Measurements from ENCODE around the gene DGCR8.

The DGCR8 gene

DNA sequence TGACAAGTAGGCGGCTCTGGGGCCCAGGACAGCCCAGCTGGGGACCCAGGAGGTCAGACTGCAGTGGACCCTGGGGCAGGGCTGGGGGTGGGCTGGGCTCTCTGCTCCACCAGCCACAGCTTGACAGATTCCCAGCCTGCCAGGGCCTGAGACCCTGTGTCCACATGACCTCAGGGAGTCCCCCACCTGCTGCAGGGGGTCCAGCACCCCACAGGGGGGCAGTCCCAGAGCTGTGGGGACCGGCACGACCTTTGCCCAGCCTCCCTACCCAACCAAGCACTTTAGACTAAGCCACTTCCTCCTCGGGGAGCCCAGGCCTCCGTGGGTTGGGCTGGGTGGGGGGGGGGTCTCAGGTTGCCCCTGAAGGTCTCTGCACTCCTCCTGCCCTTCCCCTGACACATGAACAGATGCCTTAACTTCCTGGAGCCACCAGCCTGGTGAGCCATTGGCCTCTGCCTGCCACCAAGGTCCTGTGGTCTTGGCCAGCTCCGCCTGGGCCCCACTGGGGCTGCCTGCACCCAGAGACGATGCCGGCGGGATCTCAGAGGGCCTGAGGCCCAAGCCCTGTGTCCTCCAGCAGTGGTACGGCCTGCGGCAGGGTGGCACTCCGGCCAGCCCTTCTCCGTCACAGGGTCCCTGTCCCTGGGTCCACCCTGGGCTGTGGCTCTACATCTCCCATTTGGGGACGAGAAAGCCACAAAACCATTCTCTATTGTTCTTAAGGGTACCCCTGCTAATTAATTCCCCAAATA lies 67.4 kb downstream of the DGCR8 start:
- TF ChIP-seq, protein P1, sequence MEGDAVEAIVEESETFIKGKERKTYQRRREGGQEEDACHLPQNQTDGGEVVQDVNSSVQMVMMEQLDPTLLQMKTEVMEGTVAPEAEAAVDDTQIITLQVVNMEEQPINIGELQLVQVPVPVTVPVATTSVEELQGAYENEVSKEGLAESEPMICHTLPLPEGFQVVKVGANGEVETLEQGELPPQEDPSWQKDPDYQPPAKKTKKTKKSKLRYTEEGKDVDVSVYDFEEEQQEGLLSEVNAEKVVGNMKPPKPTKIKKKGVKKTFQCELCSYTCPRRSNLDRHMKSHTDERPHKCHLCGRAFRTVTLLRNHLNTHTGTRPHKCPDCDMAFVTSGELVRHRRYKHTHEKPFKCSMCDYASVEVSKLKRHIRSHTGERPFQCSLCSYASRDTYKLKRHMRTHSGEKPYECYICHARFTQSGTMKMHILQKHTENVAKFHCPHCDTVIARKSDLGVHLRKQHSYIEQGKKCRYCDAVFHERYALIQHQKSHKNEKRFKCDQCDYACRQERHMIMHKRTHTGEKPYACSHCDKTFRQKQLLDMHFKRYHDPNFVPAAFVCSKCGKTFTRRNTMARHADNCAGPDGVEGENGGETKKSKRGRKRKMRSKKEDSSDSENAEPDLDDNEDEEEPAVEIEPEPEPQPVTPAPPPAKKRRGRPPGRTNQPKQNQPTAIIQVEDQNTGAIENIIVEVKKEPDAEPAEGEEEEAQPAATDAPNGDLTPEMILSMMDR (IDR thresholded peaks at IDR 0.05; ENCODE audit: low read depth, low read length) = no peak
- no peak for DNase-seq (ENCODE audit: low read depth in 2 of 2)
- no peak overlapping the region for H3K4me3 ChIP-seq (replicated peaks in 1 of 2; ENCODE audit: low read depth in 2 of 2, low read length in 2 of 2)

DNA sequence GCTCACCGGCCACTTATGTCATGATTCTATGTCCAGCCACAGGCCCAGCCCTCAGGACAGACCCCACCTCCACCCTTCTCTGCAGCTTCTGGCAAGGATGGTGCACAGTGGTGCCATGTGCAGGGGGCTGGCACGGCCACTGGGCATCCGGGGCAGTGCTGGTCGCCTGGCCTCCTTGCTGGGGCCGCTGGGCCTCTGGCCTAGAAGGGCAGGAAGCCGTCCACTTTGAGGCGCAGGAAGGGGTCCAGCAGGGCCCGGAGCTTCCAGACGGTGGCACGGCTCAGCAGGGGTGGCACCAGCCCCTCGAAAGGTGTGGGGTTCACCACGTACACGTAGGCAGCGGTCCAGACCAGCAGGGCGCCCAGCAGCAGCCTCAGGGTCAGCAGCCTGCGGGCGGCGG lies 68.4 kb downstream of the DGCR8 start:
- no peak for DNase-seq (ENCODE audit: low read depth in 2 of 2)
- TF ChIP-seq, protein P1 (IDR thresholded peaks at IDR 0.05; ENCODE audit: low read depth, low read length) = no peak

DNA sequence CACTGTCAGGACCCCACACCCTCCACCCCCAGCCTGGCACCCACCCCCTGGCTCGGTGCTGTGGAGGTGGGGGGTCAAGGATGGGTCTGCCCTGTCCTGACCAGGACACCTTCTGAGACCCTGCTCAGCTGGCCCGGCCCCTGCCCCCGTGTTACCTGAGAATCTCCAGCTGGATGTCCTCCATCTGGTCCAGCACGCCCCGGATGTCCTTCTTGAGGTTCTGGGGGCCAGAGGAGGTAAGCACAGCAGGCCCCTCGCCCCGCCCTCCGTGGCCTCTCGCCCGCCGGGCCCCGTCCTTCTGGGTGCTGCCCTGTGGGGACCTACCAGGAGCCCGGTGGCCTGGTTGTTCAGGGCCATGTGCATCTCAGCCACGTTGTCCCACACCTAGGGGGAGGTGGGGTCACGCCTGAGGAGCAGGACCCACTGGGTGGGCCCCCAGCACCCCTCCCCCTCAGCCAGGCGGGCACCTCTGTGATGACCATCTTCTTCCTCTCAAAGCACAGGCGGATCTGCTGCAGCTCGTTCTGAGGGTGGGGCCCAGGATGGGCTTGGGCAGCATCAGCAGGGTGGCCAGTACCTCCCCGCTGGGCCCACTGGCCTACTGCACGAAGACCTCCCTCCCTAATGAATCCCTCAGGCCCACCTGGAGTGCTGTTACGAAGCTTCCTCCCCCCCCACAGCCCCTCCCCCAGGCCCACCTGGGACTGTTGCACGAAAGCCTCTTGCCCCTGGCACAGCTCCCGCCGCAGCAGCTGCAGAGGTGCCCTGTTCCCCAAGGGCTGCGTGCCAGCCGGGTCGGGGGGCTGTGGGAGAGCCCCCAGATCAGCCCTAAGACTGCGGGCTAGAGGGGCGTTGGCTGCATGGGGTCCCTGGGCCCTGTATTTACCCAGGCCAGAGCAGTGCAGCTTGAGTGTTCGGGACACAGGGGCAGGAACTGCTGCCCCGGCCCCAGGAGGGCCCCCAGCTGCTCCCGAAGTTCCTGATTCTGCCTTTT lies 69.5 kb downstream of the DGCR8 start:
- TF ChIP-seq, protein P1 (IDR thresholded peaks at IDR 0.05; ENCODE audit: low read depth, low read length) = no peak
- no peak overlapping the region for H3K4me3 ChIP-seq (replicated peaks in 1 of 2; ENCODE audit: low read depth in 2 of 2, low read length in 2 of 2)
- no peak for DNase-seq (ENCODE audit: low read depth in 2 of 2)

More for the DNA sequence above, 68.4 kb downstream of the DGCR8 start:
- no peak overlapping the region for H3K4me3 ChIP-seq (replicated peaks in 1 of 2; ENCODE audit: low read depth in 2 of 2, low read length in 2 of 2)

DNA sequence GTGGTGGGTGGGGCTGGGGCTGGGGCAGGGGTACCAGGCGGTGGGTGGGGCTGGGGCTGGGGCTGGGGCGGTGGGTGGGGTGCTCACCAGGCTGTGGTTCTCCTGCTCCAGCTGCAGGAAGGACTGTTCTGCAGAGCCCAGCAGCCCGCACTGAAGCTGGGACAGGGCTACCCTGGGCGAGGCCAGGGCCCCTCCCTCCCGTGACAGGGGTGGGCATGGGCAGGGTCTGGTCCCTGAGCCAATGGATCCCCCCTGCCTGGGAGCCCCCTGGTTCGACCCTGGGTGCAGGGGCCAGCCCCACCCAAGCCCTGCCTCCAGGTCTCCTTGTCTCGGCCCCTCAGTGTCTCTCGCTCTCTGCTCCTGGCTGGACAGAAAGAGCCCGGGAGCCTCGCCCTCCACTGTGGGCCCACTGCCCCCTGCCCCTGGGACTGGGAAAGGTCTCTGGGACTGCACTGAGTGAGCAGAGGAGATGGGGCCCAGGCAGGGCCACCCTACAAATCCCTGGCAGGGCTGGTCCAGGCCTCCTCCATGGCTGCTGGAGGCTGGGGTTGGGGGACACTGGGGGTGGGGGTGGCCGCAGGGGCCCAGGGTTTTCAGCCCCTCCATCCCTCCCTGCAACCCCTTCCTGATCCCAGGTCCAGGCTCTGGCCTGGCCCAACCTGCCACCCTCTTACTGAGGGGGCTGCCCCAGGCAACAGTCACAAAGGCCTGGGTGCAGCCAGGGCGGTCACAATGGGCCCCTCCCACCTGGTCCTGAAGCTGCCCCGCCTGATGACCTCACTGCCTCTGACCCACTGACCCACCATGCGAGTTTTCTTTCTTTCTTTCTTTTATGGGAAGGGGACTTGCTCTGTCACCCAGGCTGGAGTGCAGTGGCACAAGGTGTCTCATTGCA lies 70.6 kb downstream of the DGCR8 start, which contains the start of gene CCDC188:
TSS of gene CCDC188 (minus strand) at position 675 of the 895 bp plus-strand sequence. CDS start at position 606, 69 bp downstream.
- H3K4me3 ChIP-seq (replicated peaks in 1 of 2; ENCODE audit: low read depth in 2 of 2, low read length in 2 of 2) = no peak within 1 kb of the TSS
- TF ChIP-seq, protein P1 (IDR thresholded peaks at IDR 0.05; ENCODE audit: low read depth, low read length) = no peak
- DNase-seq (ENCODE audit: low read depth in 2 of 2) = no peak

DNA sequence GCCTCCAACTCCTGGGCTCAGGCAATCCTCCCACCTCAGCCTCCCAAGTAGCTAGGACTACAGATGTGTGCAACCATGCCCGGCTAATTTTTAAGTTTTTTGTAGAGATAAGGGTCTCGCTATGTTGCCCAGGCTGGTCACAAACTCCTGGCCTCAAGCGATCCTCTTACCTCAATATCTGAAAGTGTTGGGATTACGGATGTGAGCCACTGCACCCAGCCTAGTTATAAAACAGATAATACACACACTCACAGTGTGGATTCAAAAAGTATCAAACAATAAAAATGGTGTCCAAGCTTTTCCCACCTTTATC lies 71.2 kb downstream of the DGCR8 start:
- TF ChIP-seq, protein P1 (IDR thresholded peaks at IDR 0.05; ENCODE audit: low read depth, low read length) = no peak
- no peak overlapping the region for H3K4me3 ChIP-seq (replicated peaks in 1 of 2; ENCODE audit: low read depth in 2 of 2, low read length in 2 of 2)
- DNase-seq (ENCODE audit: low read depth in 2 of 2) = no peak

DNA sequence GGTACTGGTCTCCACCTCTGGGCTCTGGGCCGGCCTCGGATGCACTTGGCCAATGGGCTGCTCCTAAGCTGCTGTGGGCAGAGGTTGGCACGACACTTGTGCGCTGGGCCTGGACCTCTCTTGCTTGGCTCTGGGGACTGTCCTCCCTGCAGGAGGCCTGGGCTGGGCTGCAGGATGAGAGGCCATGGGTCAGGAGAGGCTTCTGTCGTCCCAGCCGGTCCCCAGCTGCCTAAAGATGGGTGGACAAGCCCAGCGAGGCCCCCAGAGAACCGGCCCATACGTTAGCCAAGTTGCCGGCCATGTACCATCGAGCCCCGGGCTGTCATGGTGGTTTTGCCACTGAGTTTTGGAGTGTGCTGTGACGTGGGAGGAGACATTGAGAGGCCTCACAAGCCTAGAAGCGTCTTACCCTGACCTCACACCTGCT lies 72.4 kb downstream of the DGCR8 start:
- H3K4me3 ChIP-seq (replicated peaks in 1 of 2; ENCODE audit: low read depth in 2 of 2, low read length in 2 of 2) = no peak overlapping the region
- TF ChIP-seq, protein P1 (IDR thresholded peaks at IDR 0.05; ENCODE audit: low read depth, low read length) = no peak
- no peak for DNase-seq (ENCODE audit: low read depth in 2 of 2)
